Endothelial cell of umbilical vein (primary cell): ENCODE measurements around the gene CCDC9B. TPM values are rescaled to one million over a fixed set of nuclear protein-coding genes. Genes with fewer than 3 reads are reported as not detected.

Experiments used
- BruUV-seq: library from RNA; stranded (reverse); fragments of 400-500 nt; replicated peaks from 2 replicates; lab custom pipeline; 2021; lab: Mats Ljungman, UMichigan
- CTCF ChIA-PET: fragments of 300-600, 350-600 bp; sonication (Branson Sonifier 250); formaldehyde crosslinking; loops from one replicate; lab custom pipeline; 2021; ENCODE audit warnings: antibody characterized with exemption, inconsistent platforms; lab: Charles Lee
- POLR2A ChIA-PET: fragments of 300-600, 350-600 bp; sonication (Branson Sonifier 250); formaldehyde crosslinking; loops from one replicate; lab custom pipeline; 2021; ENCODE audit warnings: antibody characterized with exemption, inconsistent platforms; lab: Charles Lee
- DNase-seq: peaks from one replicate; pipeline ENCODE4 v3.0.0-alpha.2; 2011; ENCODE audit warnings: low read depth, low spot score
- FAIRE-seq: peaks from 2 replicates; lab custom pipeline; 2011; peaks lifted over from hg19 to GRCh38; lab: Jason Lieb, UNC
- H2AFZ ChIP-seq: 2 replicates; pipeline ENCODE4 v1.6.0; 2012; ENCODE audit warnings: low read depth, low read length, control low read depth, inconsistent platforms
- H3K27ac ChIP-seq: 2 replicates; pipeline ENCODE4 v1.5.1; 2011; ENCODE audit warnings: low read depth, mild to moderate bottlenecking, control low read depth, low read length, moderate library complexity; ENCODE audit not compliant: insufficient read depth
- H3K27me3 ChIP-seq, 2 experiments: 2 replicates each; pipeline versions ENCODE4 v1.6.0 to v1.6.1; 2011; ENCODE audit warnings: low read length in 2 of 2, mixed read lengths in 1 of 2; ENCODE audit not compliant: control insufficient read depth in 2 of 2, insufficient read depth in 2 of 2
- H3K36me3 ChIP-seq, 2 experiments: 2 replicates in 1 of 2; 3 replicates in 1 of 2; pipeline ENCODE4 v1.5.1; 2011; ENCODE audit warnings: low read length in 2 of 2, mild to moderate bottlenecking in 1 of 2, moderate library complexity in 1 of 2; ENCODE audit not compliant: control insufficient read depth in 2 of 2, insufficient read depth in 2 of 2; ENCODE audit errors: extremely low read depth in 1 of 2
- H3K4me1 ChIP-seq: 3 replicates; pipeline ENCODE4 v1.5.1; 2011; ENCODE audit warnings: mild to moderate bottlenecking, low read length; ENCODE audit not compliant: control insufficient read depth, insufficient read depth; ENCODE audit errors: extremely low read depth
- H3K4me2 ChIP-seq: 2 replicates; pipeline ENCODE4 v1.6.1; 2011; ENCODE audit warnings: low read length, control low read depth, mixed read lengths; ENCODE audit not compliant: insufficient read depth
- H3K4me3 ChIP-seq, 3 experiments: fragments of 200-600 bp in 1 of 3; sonication (generic), shearing (Covaris generic) in 1 of 3; replicated peaks in 1 of 3; 2 replicates each; pipeline ENCODE4 v1.5.1; 2011 to 2016; ENCODE audit warnings: control low read depth in 3 of 3, low read length in 3 of 3, mild to moderate bottlenecking in 2 of 3, inconsistent platforms in 1 of 3, low read depth in 1 of 3, moderate library complexity in 1 of 3; ENCODE audit not compliant: insufficient read depth in 1 of 3
- H3K79me2 ChIP-seq: 2 replicates; pipeline ENCODE4 v1.6.0; 2012; ENCODE audit warnings: low read length, inconsistent platforms; ENCODE audit not compliant: control insufficient read depth, insufficient read depth
- H3K9ac ChIP-seq: replicated peaks from 2 replicates; pipeline ENCODE3; 2011; ENCODE audit warnings: low read length, control low read depth; ENCODE audit not compliant: insufficient read depth; ENCODE audit errors: extremely low read depth
- H3K9me1 ChIP-seq: replicated peaks from 3 replicates; pipeline ENCODE4 v1.6.0; 2011; ENCODE audit warnings: mild to moderate bottlenecking, low read length; ENCODE audit not compliant: control insufficient read depth, insufficient read depth; ENCODE audit errors: extremely low read depth
- H3K9me3 ChIP-seq: replicated peaks from 2 replicates; pipeline ENCODE4 v1.5.1; 2012; ENCODE audit warnings: low read length, inconsistent platforms; ENCODE audit not compliant: control insufficient read depth, insufficient read depth
- H4K20me1 ChIP-seq: replicated peaks from 2 replicates; pipeline ENCODE3; 2011; ENCODE audit warnings: mild to moderate bottlenecking, low read length; ENCODE audit not compliant: control insufficient read depth, insufficient read depth; ENCODE audit errors: extremely low read depth
- CTCF ChIP-seq, 2 donors: IDR thresholded peaks; 1 replicate in 1 of 2; 2 replicates in 1 of 2; pipeline ENCODE4 v1.5.1; 2011; ENCODE audit warnings: low read length in 2 of 2, mild to moderate bottlenecking in 2 of 2, moderate library complexity in 2 of 2, control low read depth in 1 of 2, inconsistent platforms in 1 of 2, low read depth in 1 of 2; ENCODE audit not compliant: insufficient read depth in 1 of 2; ENCODE audit errors: extremely low read depth in 1 of 2
- EZH2 ChIP-seq: IDR thresholded peaks from 2 replicates; pipeline ENCODE4 v1.6.1; 2012; ENCODE audit warnings: borderline replicate concordance, low read depth, mild to moderate bottlenecking, moderate library complexity, low read length, inconsistent platforms; ENCODE audit not compliant: severe bottlenecking
- FOS ChIP-seq: IDR thresholded peaks from 2 replicates; pipeline ENCODE4 v1.6.1; 2011; ENCODE audit warnings: mild to moderate bottlenecking, low read length, moderate library complexity, borderline replicate concordance; ENCODE audit not compliant: insufficient read depth
- GATA2 ChIP-seq: IDR thresholded peaks from 2 replicates; pipeline ENCODE4 v1.7.0; 2011; ENCODE audit warnings: low read depth, mild to moderate bottlenecking, moderate library complexity, mixed read lengths, low read length; ENCODE audit not compliant: insufficient read length, insufficient read depth
- JUN ChIP-seq: IDR thresholded peaks from 2 replicates; pipeline ENCODE4 v1.6.1; 2011; ENCODE audit warnings: borderline replicate concordance, low read depth; ENCODE audit not compliant: insufficient read length, insufficient read depth
- MAX ChIP-seq: IDR thresholded peaks from 2 replicates; pipeline ENCODE4 v1.6.1; 2011; ENCODE audit not compliant: insufficient read depth, insufficient read length
- MYC ChIP-seq: IDR thresholded peaks from one replicate; pipeline ENCODE4 v1.6.1; 2011; ENCODE audit warnings: mild to moderate bottlenecking, low read depth, low read length
- POLR2A ChIP-seq: IDR thresholded peaks from 2 replicates; pipeline ENCODE4 v1.6.1; 2012; ENCODE audit warnings: low read depth, mild to moderate bottlenecking, control low read depth, low read length
- POLR2AphosphoS5 ChIP-seq: IDR thresholded peaks from 2 replicates; pipeline ENCODE4 v1.6.1; 2012; ENCODE audit warnings: low read depth, mild to moderate bottlenecking, control low read depth, low read length, moderate library complexity; ENCODE audit not compliant: insufficient read depth
- dilution Hi-C: fragments of 300-500 bp; cut with MboI; formaldehyde crosslinking; loops from one replicate; pipeline ENCODE4 v1.15.0; 2019; ENCODE audit warnings: low sequenced_read_pairs; ENCODE audit not compliant: extremely low pct_ligation_motif_present
- intact Hi-C: fragments of 100-400 bp; cut with micrococcal nuclease; formaldehyde crosslinking; loops from one replicate; pipeline ENCODE4 v1.10.0; 2022
- polyA plus RNA-seq, 4 experiments: library from polyadenylated mRNA; depleted of rRNA in 3 of 4; stranded (reverse) in 3 of 4; unstranded in 1 of 4; fragments of >200 nt; gene quantifications; 2 replicates each; pipeline versions ENCODE4 v1.2.1 to v1.2.3, GENCODE V29; 2011 to 2012; ENCODE audit warnings: missing spikeins in 1 of 4
- total RNA-seq: library from RNA; stranded (reverse); gene quantifications from 2 replicates; pipeline ENCODE4 v1.2.3, GENCODE V29; 2021

Gene CCDC9B
- total and polyA plus RNA-seq, 2 donors (not counting 3 experiments of a cell fraction or from before 2014, with no cell fraction given) = 7.6 to 46.0 TPM

GRCh38 chr15:40290918-40291574 lies 49.7 kb downstream of the CCDC9B start:
- Histone ChIP-seq H3K36me3 (no peaks in the 10 kb centered on the region), H4K20me1 (no peaks in the 10 kb centered on the region), H3K4me3 (peak overlapping the region in 1 of 3 experiments; percentile 23), H3K9me3 (no peaks in the 10 kb centered on the region), H3K4me2 (peak overlapping the region; percentile 53), H3K79me2 (no peaks in the 10 kb centered on the region), H3K27me3 (peaks cover 0 to 27% of the 10 kb centered on the region in 2 experiments), H3K9ac (no peak overlapping the region), H3K4me1 (no peaks in the 10 kb centered on the region), H3K27ac (no peak overlapping the region), H3K9me1 (no peaks in the 10 kb centered on the region), H2AFZ (peak overlapping the region; percentile 64)
- TF ChIP-seq GATA2 (no peak), MAX (no peak), EZH2 (no peak), POLR2A (no peak)
- ChIA-PET CTCF (interaction anchor here (0.9 to 7.5 kb wide), 12 partner anchors 8 to 87 kb away, joined by 3 to 77 read pairs (median 8); partner anchors contain the start of genes ANKRD63, CCDC9B, INAFM2 and PLCB2), POLR2A (interaction anchor here (0.8 kb wide), 1 partner anchor 24 kb away, joined by 5 read pairs; no protein-coding TSS in a partner anchor)
- peak; percentile 82 for FAIRE-seq
- BruUV-seq = no TSS peak
- dilution Hi-C loops = no loop called here
- peak; percentile 36 for DNase-seq
- intact Hi-C loops = no loop called here

GRCh38 chr15:40290545-40290917 lies 50.2 kb downstream of the CCDC9B start:
- Histone ChIP-seq H3K27ac (no peak overlapping the region), H3K27me3 (peaks cover 0 to 24% of the 10 kb centered on the region in 2 experiments), H3K4me2 (no peak overlapping the region), H3K36me3 (no peaks in the 10 kb centered on the region), H3K4me3 (no peak overlapping the region), H3K9ac (no peak overlapping the region), H3K4me1 (peaks cover under 1% of the 10 kb centered on the region), H3K79me2 (no peaks in the 10 kb centered on the region), H3K9me1 (no peaks in the 10 kb centered on the region), H4K20me1 (no peaks in the 10 kb centered on the region), H3K9me3 (no peaks in the 10 kb centered on the region), H2AFZ (no peak overlapping the region)
- intact Hi-C loops = no loop called here
- dilution Hi-C loops = no loop called here
- BruUV-seq = no TSS peak
- POLR2A ChIA-PET = interaction anchor here (0.8 kb wide), 1 partner anchor 24 kb away, joined by 5 read pairs; no protein-coding TSS in a partner anchor
- FAIRE-seq = no peak
- no peak for TF ChIP-seq JUN
- TF ChIP-seq FOS = no peak
- no peak for TF ChIP-seq EZH2
- no peak for TF ChIP-seq POLR2A
- no peak for TF ChIP-seq MYC
- no peak for TF ChIP-seq CTCF (IDR thresholded peaks at IDR 0.05; ENCODE audit: extremely low read depth in 1 of 2, insufficient read depth in 1 of 2, low read depth in 1 of 2, low read length in 2 of 2)
- no peak for TF ChIP-seq GATA2
- TF ChIP-seq POLR2AphosphoS5 = no peak
- no peak for TF ChIP-seq MAX
- DNase-seq = no peak
- CTCF ChIA-PET = interaction anchor here (0.9 to 7.5 kb wide), 11 partner anchors 8 to 86 kb away, joined by 3 to 77 read pairs (median 8); partner anchors contain the start of genes ANKRD63, CCDC9B and PLCB2
